GM21717 (cell line): ENCODE data around the gene MEI1.

ENCODE experiments used
- ATAC-seq: cut with Tn5 transposase; IDR thresholded peaks from one replicate; pipeline ENCODE4 v1.9.1; 2021; ENCODE audit warnings: mild to moderate bottlenecking, moderate library complexity; ENCODE audit not compliant: unreplicated experiment

The MEI1 gene

GRCh38 chr22:41779929-41780505, 80.7 kb downstream of the MEI1 start:
- ATAC-seq, result no peak

DNA sequence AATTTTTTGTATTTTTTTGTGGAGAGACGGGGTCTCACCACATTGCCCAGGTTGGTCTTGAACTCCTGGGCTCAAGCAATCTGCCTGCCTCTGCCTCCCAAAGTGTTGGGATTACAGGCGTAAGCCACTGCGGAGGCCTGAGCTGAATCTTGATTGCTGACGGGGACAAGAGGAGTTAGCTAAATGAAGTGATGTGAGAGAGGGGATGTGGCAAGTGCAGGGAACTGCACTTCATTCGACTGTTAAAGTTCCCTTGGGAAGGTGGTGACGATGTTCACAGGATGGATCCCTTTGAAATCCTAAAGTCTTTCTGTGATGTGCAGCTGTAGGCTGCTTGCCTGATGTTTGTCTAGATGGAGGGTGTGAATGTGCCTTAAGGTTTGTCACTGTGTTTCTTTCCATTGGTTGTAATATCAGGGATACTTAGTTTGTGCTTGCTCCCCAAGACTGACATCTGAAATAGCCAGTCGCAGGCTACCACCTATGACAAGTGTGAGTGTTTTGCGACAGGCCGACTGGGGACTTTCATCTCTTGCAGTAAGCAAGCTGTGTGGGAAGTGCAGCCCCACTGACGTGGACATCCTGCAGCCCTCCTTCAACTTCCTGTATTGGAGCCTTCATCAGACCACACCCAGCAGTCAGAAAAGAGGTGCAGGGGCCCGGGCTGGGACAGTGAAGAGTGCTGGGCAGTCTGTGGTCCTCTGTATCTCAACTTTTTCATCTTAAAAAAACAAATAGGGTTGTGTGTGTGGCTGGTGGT, 81.6 kb downstream of the MEI1 start:
- ATAC-seq, result peak; percentile 83

DNA sequence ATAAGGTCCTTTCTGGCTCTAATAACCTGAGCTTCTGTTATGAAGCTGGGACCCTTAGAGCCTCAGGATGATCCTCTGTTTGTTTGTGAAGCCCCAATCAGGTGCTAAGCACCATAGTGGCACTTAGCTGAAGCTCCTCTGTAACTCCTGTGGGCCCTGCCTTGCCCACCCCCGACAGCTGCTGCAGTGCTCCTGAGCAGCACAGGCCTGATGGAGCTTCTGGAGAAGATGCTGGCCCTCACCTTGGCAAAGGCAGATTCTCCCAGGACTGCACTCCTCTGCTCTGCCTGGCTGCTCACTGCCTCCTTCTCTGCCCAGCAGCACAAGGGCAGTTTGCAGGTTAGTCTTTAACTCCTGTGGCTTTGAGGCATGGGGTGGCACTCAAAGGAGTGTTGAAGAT, 82.2 kb downstream of the MEI1 start:
- ATAC-seq, result peak; percentile 12

DNA sequence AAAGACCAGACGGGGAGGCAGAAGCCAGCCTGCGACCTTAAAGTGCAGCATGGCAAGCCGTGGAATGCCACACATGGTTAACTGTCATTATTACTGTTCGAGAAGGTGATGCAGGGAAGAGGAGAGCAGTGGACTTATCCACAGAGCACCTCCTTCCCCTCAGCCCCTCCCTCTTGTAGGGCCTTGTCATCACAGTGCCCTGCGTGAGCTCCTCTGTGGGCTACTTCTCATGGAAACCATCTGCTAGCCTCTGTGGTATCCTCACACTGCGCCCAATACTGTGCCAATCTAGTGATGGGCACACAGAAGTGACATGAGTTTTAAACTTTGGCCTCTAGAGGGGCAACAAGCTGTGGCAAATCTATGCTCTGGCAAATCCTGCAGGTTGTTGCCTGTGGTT, 83.0 kb downstream of the MEI1 start:
- no peak for ATAC-seq

GRCh38 chr22:41782751-41783150, 83.4 kb downstream of the MEI1 start:
- no peak for ATAC-seq

DNA sequence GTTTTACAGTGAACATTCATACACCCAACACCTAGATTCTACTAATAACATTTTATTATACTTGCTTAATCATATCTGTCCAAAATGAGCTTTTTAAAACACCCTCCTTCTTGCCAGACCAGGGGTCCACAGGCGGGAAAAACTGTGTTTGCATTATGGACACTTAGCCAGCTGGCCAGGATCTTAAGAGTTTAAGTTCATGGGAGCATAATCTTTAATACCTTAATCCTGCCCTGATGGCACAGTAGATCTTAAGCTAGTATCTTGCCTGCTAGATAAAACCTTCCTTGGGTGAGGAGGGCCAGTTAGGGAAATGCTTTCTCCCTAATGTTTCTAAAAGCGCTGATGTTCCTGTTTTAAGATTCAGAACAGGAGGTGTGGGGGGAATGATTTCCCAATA, 88.0 kb downstream of the MEI1 start:
- no peak for ATAC-seq

DNA sequence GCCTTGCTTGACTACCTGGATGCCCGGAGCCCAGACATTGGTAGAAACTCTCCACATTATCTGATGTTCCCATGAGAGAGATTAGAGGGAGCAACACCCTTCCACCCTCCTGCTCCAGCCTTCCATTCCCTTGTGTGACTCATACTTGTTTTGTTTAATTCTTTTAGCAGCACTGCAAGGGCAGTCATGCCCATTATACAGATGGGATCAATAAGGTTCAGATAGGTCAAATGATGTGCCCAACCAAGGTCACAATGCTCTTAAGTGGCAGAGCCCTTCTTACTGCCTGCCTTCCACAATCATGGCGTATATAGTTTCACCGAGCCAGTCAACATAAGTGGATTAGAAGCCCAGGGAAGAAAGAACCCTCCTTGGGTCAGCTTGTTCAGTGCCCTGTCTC, 94.6 kb downstream of the MEI1 start:
- ATAC-seq, result no peak

DNA sequence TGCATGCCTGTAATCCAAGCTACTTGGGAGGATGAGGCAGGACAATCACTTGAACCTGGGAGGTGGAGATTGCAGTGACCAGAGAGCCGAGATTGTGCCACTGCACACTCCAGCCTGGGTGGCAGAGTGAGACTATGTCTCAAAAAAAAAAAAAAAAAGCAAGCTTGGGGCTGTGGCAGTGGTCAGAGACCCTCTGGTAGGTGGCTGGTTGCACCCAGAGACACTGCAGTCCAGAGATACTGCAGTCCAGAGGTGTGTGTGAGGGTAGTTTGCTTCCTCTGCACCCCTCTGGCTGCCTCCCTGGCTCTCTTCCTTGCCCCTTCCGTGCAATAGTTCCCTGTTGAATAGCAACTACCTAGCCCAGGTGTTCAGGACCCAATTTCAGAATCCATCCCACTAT, 99.4 kb downstream of the MEI1 start:
- no peak for ATAC-seq

GRCh38 chr22:41799486-41800347, 100.4 kb downstream of the MEI1 start:
- peak; percentile 8 for ATAC-seq

GRCh38 chr22:41800348-41801146, 101.2 kb downstream of the MEI1 start, which contains the start of gene CCDC134:
Gene CCDC134 (plus strand): TSS chr22:41800679. CDS start chr22:41808891, 8,212 bp downstream.
- peak; percentile 85 for ATAC-seq

- no peak for ATAC-seq
Observed at GRCh38 chr22:41801147-41801819, 102.0 kb downstream of the MEI1 start.

DNA sequence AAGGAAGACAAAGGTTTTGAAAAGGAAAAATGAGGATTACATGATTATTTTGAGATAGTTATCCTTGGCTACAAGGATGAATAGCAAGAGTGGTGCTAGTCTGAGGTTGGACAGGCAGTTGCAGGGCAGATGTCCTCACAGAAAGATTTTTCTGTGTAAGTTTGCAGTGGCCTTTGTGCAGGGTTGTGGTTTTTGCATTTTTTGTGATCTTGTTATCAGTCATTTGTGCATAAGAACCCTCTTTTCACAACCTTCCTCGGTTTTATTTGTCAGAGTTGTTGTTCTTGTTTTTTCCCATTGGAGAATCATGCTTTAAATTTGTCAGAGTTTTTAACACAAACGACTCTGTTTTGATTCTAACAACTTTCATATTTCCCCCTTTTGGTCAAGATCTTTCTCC, 102.6 kb downstream of the MEI1 start:
- no peak for ATAC-seq

DNA sequence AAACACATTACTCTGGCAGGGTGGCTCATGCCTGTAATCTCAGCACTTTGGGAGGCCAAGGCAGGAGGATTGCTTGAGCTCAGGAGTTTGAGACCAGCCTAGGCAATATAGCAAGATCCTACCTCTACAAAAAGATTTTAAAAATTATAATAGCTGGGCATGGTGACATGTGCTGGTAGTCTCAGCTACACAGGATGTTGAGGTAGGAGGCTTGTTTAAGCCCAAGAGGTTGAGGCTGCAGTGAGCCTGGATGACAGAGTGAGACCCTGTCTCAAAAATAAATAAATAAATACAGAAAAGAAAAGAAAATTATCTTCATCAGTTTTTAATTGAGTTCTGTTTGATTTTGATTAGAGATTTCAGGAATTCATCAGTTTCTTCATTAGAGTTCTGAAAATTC, 106.3 kb downstream of the MEI1 start:
- no peak for ATAC-seq

- no peak for ATAC-seq
Observed at GRCh38 chr22:41808400-41808799, 109.1 kb downstream of the MEI1 start.

DNA sequence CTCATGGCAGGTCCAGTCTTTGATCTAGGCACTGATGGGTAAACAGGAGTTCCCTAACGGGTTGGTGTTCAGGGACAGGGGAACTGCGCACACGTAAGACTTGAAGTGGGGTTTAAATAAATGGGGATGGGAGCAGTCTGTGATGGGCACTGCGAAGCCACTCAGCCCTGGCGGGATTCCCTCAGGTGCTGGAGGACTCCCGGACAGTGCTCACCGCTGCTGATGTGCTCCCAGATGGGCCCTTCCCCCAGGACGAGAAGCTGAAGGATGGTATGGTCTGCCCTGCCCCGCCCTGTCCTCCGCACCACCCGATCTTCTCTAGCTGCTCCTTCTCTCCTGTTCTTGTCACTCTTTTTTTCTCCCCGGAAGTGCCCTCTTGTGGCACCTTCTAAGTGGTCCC, 110.7 kb downstream of the MEI1 start:
- no peak for ATAC-seq

- no peak for ATAC-seq
Observed at GRCh38 chr22:41812805-41813545, 113.7 kb downstream of the MEI1 start.

- ATAC-seq, result no peak
Observed at GRCh38 chr22:41813726-41814410, 114.6 kb downstream of the MEI1 start.

DNA sequence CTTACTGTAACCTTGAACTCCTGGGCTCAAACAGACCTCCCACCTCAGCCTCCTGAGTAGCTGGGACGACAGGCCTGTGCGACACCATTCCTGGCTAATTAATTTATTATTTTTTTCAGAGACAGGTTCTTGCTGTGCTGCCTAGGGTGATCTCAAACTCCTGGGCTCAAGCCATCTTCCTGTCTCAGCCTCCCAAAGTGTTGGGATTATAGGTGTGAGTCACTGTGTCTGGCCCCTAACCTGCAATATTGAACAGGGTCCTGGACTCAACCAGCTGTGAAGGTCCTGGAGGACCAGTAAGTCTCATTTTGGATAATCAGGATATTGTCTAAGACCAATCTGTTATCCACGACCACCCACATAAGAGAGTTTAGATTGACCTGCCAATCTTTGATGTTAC, 116.4 kb downstream of the MEI1 start:
- ATAC-seq, result no peak

GRCh38 chr22:41816241-41816640, 116.9 kb downstream of the MEI1 start:
- ATAC-seq, result no peak
